Left ventricle myocardium superior (tissue), 1 donor: Measurements from ENCODE around the gene ATF6B. TPM values are rescaled to one million over a fixed set of nuclear protein-coding genes. Genes with fewer than 3 reads are reported as not detected.
"Not testable (repeated sequence)": the region's sequence is repeated elsewhere in the genome, so short reads cannot be mapped to it uniquely, and the experiment has no call there.

ENCODE experiments used
- ATAC-seq: fragments of 200-7000 bp; cut with Tn5 transposase; one replicate; pipeline ENCODE4 v1.9.1; 2020; ENCODE audit warnings: mild to moderate bottlenecking, moderate library complexity
- DNase-seq: peaks from one replicate; pipeline ENCODE4 v3.0.0-alpha.2; 2020
- intact Hi-C: fragments of 100-400 bp; cut with micrococcal nuclease; formaldehyde crosslinking; loops from one replicate; pipeline ENCODE4 v1.11.0; 2022
- total RNA-seq: library from RNA; stranded (reverse); fragmentation: NEBNext Ultra II Directional; extraction: Animal tissue kit (Norgen Biotek cat#: 25700); gene quantifications from one replicate; pipeline ENCODE4 v1.2.1, GENCODE V29; 2021
- donor health status: DM: no; HTN: yes; CAD: no; lungs with severe emphysema.

Gene ATF6B
- total RNA-seq, 1 donor from 2014 or later = 26.8 TPM

DNA sequence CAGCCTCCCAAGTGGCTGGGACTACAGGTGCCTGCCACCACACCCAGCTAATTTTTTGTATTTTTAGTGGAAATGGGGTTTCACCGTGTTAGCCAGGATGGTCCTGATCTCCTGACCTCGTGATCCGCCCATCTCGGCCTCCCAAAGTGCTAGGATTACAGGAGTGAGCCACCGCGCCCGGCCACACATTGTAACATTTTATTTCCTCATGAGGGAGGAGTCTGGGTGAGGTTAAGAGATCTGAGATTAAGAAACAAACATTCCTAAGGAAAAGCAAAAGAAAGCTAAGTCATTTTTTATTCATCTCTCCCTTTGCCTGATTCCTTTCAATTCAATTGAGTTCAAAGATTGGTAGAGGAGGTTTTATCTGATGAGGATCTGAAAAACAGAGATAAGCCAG is 16.2 kb upstream of the ATF6B start:
- ATAC-seq, DNase-seq, intact Hi-C loops: not testable (repeated sequence)

- ATAC-seq (no peak), DNase-seq (no peak)
- intact Hi-C loops = no loop called here
These were observed 12.5 kb upstream of the ATF6B start for GRCh38 chr6:32140420-32141046.

- ATAC-seq = no peak
- DNase-seq = no peak
- intact Hi-C loops = no loop called here
These were observed 11.5 kb upstream of the ATF6B start for GRCh38 chr6:32139590-32139989.

GRCh38 chr6:32137454-32137853 is 9.4 kb upstream of the ATF6B start:
- DNase-seq (no peak), ATAC-seq (no peak)
- intact Hi-C loops = no loop called here

DNA sequence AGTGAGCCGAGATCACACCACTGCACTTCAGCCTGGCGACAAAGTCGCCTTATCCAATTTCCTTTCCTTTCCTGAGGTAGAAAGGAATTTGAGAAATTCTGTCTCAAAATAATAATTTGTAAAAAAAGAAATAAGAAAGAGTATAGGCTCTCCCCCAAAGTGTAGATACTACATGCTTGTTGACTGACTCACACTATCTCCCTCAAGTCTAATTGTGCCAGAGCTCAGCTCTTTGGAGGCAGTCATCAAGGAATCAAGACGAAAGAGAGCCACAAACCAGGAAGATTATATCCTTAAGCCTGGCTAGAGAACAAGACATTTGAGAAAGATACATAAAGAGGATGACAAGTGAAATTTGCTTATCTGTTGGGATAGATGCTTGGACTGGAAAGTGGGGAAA is 5.7 kb upstream of the ATF6B start:
- ATAC-seq (no peak), DNase-seq (no peak)
- intact Hi-C loops = no loop called here

DNA sequence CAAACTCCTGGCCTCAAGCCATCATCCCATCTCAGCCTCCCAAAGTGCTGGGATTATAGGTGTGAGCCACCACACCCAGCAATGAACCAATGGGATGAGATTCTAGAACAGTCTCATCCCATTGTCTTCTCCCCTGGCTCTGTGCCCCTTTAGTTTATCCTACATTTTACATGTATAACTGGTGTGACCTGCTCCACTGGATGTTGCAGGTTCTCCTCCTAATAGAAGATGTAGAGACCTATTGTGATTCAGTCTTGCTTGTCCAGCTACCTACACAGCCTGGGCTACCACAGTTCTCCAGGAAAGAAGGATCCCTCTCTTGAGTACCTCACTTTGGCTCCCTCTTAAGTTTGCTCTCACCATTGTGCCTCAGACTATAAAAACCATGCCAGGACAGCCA is 4.1 kb upstream of the ATF6B start:
- ATAC-seq = no peak
- intact Hi-C loops = no loop called here

GRCh38 chr6:32131439-32131948 is 3.4 kb upstream of the ATF6B start:
- DNase-seq = no peak

More for the DNA sequence above, 4.1 kb upstream of the ATF6B start:
- DNase-seq = no peak

DNA sequence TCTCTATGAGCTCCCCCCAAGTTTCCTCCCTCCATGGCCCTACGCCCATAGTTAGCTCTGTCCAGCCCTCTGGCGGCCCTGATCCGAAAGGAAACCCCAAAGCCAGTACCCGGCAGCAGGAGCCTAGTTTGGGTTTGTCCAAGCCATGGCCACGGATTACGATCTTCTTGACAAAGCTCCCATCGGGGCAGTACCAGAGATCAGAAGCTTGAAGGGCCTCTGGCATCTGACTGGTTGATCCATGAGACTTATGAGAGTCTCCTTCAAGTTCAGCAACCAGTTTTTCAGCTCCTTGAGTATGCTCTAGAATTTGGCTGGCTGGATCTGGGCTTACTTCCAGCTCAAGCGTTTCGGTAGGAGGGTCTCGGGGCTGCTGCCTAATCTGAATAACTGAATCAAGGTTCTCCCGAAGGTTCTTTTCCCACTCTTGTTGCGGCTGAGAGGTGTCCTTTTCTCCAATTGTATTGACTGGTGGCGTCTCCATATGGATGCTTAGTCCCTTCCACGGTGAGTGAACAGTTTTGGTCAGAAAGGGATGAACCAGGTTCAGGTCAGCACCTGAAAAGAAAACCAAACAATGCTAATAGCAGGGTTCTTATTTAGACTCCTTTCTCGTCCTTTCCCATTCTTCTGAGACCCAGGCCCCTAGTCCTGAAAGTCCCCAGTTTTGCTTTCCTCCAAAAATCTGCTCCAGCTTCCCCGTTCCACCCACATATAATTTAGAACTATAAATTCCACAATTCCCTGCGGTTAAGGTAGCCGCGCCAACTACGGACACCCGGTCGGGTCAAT is 1.4 kb upstream of the ATF6B start:
- DNase-seq = no peak
- intact Hi-C loops = loop anchor here (10.0 kb wide), 1 partner anchor 45 kb away; the partner anchor contains the start of genes AGPAT1 and RNF5

More at GRCh38 chr6:32131439-32131948, 3.4 kb upstream of the ATF6B start:
- intact Hi-C loops = no loop called here
- no peak for ATAC-seq

DNA sequence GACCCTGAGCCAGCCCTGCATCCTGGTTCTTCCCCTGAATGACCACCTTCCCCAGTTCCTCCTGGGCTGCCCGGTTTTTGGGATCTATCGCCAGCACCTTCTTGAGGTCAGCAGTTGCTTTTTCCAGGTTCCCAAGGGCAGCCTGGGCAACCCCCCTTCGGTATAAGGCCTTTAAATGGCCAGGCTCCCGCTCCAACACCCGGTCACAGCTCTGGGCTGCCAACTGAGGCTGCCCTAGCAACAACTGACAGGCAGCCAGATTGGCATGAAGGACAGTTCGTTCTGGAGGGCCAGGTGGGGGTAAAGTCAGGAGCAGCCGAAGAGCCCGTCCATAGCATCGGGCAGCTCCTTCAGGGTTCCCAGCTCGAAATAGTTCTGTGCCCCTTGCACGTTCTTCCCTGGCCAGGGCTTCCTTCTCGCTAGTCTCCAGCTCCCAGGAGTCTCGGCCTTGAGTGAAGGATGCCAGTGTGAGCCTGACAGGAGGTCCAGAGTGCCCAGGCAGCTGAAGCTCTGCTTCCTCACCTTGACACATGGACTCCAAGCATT is 778 bp upstream of the ATF6B start:
- intact Hi-C loops = loop anchor here (10.0 kb wide), 1 partner anchor 46 kb away; the partner anchor contains the start of genes AGPAT1 and RNF5
- DNase-seq (no peak), ATAC-seq (no peak)

More for the DNA sequence above, 1.4 kb upstream of the ATF6B start:
- peak; percentile 61 for ATAC-seq

GRCh38 chr6:32127409-32127716 is 683 bp downstream of the ATF6B start:
- intact Hi-C loops = loop anchor here (10.0 kb wide), 1 partner anchor 47 kb away; the partner anchor contains the start of genes AGPAT1 and RNF5
- DNase-seq (no peak), ATAC-seq (no peak)

DNA sequence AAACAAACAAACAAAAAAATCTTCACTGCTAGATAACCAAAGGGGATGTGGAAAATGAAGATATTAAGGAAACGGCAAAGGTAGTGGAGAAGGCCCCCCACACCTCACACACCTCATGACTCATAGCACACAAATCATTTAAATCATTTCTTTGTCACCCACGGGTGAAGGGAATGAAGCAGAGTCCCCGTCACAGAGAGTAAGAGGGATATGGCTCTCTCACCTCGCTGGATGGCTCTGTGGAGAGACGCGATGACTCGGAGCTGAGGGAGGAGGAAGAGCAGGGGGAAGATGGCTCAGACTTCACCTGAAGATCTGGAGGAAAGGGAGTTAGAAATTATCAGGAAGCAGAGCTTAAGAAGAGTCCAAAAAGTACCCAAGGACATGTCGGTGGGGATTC is 1.2 kb downstream of the ATF6B start:
- intact Hi-C loops = loop anchor here (10.0 kb wide), 1 partner anchor 48 kb away; the partner anchor contains the start of genes AGPAT1 and RNF5
- no peak for DNase-seq
- no peak for ATAC-seq

DNA sequence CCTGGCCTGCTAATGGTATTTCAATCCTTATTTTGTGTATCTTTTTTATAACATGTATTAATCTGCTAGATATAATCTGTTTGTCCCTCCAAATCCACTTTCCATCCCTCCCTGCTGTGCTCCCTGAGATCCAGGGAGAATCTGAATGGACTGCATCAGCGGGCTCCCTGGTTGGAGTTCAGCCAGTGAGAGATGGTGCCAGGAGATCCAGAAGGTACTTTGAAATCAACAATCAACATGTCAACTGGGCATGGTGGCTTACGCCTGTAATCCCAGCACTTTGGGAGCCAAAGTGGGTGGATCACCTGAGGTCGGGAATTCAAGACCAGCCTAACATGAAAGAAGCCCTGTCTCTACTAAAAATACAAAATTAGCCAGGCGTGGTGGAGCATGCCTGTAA is 4.4 kb downstream of the ATF6B start:
- intact Hi-C loops = loop anchor here (10.0 kb wide), 1 partner anchor 51 kb away; the partner anchor contains the start of genes AGPAT1 and RNF5
- DNase-seq (no peak), ATAC-seq (no peak)

DNA sequence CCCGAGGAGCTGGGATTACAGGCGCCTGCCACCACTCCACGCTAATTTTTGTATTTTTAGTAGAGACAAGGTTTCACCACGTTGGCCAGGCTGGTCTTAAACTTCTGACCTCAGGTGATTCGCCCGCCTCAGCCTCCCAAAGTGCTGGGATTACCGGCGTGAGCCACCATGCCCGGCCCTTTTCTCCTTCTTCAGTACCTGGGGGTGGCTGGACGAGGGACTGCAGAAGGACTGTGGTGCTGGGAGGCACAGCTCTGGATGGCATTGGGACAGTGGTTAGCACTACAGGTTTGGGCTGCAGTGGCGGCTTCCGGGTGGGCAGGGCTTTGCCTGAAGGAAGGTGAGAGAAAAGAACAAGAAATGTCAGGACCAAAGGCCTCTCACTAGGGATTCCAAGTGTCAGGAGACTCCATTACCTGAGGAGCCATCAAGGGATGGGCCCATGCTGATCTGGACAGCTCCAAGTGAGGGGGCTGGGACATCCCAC is 7.4 kb downstream of the ATF6B start:
- intact Hi-C loops = loop anchor here (10.0 kb wide), 1 partner anchor 54 kb away; the partner anchor contains the start of genes AGPAT1 and RNF5
- ATAC-seq (no peak), DNase-seq (no peak)

DNA sequence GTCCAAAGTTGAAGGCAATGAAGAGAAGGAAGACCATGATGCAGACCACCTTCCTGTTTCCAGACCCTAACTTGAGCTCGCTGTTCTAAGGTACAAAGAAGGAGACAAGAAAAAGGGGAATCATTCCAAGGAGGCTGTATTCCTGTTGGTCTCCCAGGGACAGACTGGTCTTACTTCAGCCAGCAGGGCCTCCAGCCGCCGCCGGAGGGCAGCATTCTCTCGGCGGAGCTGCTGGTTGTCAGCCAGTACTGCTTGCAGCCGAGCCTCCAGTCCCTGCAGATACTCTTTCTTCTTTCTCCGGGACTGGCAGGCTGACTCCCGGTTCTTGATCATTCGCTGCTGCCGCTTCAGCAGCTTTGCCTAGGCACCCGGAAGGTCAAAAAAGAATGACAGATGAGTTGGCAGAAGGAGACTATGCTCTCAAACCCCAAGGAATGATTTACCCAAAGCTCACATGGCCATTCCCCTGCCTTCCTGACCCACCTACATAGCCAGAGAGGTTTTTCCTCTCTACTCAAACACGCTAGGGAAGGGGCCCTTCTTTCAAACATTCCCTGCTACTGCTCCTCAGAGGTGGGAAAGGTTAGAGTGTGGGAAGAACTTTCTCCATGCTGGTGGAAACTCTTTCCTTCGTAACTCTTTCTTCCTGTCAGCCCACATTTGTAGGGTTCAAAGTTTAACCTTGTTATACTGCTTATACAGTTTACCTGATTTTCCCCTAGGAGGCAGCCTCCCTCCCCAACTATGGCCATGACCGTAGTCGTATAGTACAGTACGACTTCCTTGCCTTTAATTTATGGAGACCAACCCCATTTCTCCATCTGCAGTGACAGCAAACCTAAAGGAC is 9.0 kb downstream of the ATF6B start:
- intact Hi-C loops = no loop called here
- ATAC-seq (peak; percentile 76), DNase-seq (peak; percentile 92)

GRCh38 chr6:32117461-32117860 is 10.6 kb downstream of the ATF6B start:
- DNase-seq = no peak
- intact Hi-C loops = no loop called here
- ATAC-seq = no peak

GRCh38 chr6:32116674-32117073 is 11.4 kb downstream of the ATF6B start:
- ATAC-seq = no peak

GRCh38 chr6:32115623-32116022 is 12.4 kb downstream of the ATF6B start:
- ATAC-seq = no peak
- intact Hi-C loops = no loop called here

More at GRCh38 chr6:32116674-32117073, 11.4 kb downstream of the ATF6B start:
- DNase-seq = no peak
- intact Hi-C loops = no loop called here

GRCh38 chr6:32114796-32115195 is 13.2 kb downstream of the ATF6B start:
- ATAC-seq (no peak), DNase-seq (no peak)
- intact Hi-C loops = no loop called here

More at GRCh38 chr6:32115623-32116022, 12.4 kb downstream of the ATF6B start:
- no peak for DNase-seq
